HFFc6 (cell line): ENCODE measurements around the gene USP32. TPM values are rescaled to one million over a fixed set of nuclear protein-coding genes. Genes with fewer than 3 reads are reported as not detected.
A peak's percentile ranks its signal among the peaks of the same experiment; 100 is the strongest.

Source experiments
- DNase-seq: peaks from one replicate; pipeline ENCODE4 v3.0.0-alpha.2; 2018
- H3K27ac Mint-ChIP-seq: 2 replicates; pipeline ENCODE4 v1.8.0; 2020; ENCODE audit warnings: mild to moderate bottlenecking, mixed read lengths
- H3K27me3 Mint-ChIP-seq: 2 replicates; pipeline ENCODE4 v1.8.0; 2021; ENCODE audit warnings: mild to moderate bottlenecking, moderate library complexity, mixed read lengths; ENCODE audit not compliant: insufficient read depth
- H3K36me3 Mint-ChIP-seq: 2 replicates; pipeline ENCODE4 v1.8.0; 2021; ENCODE audit warnings: low read depth, mixed read lengths
- H3K4me1 Mint-ChIP-seq: 2 replicates; pipeline ENCODE4 v1.8.0; 2020; ENCODE audit warnings: low read depth, mixed read lengths
- H3K4me3 Mint-ChIP-seq: 2 replicates; pipeline ENCODE4 v1.8.0; 2020; ENCODE audit warnings: mild to moderate bottlenecking, moderate library complexity, mixed read lengths
- H3K9me3 Mint-ChIP-seq: 2 replicates; pipeline ENCODE4 v1.8.0; 2020; ENCODE audit warnings: mild to moderate bottlenecking, mixed read lengths
- total RNA-seq, 6 experiments: library from RNA; stranded (reverse); fragmentation: NEBNext Ultra II Directional; extraction: Animal tissue kit (Norgen Biotek cat#: 25700); gene quantifications; 2 replicates in 1 of 6; 3 replicates in 5 of 6; pipeline ENCODE4 v1.2.3, GENCODE V29; 2021
- TF ChIP-seq, protein P1 (sequence below): fragments of 200-600 bp; sonication (generic); IDR thresholded peaks from 2 replicates; pipeline ENCODE4 v1.5.0; 2021; ENCODE audit warnings: antibody characterized with exemption, mild to moderate bottlenecking

Gene USP32
- total RNA-seq, 6 experiments from 2014 or later: 46.7 to 57.3 (median 51.7) TPM

DNA sequence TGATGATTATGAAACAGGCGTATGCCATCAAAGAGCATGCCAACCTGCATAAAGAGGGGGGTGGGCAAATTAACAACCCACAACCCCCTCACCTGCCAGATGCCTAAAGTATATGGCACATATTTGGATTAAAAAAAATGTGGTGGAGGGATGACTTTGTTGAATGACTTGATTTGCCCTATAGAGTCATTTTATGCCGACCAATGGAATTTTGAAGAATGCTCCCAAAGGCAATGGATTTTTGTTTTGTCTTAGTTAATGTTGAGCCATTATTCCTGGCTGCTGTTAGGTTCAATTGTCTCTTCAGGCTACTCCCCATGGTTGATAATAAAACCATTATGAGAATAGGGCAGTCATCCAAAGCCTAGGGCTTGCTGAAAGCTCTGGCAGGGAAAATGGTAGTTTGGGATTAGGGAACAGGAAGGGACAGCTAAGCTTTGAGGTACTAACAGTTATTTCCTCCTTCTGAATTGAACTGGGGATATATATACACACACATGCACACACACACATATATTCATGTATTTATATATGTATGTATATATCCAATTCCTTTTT, 24.5 kb upstream of the USP32 start:
- peaks cover 6% of the 10 kb centered on the region for H3K4me1 Mint-ChIP-seq
- TF ChIP-seq, protein P1, sequence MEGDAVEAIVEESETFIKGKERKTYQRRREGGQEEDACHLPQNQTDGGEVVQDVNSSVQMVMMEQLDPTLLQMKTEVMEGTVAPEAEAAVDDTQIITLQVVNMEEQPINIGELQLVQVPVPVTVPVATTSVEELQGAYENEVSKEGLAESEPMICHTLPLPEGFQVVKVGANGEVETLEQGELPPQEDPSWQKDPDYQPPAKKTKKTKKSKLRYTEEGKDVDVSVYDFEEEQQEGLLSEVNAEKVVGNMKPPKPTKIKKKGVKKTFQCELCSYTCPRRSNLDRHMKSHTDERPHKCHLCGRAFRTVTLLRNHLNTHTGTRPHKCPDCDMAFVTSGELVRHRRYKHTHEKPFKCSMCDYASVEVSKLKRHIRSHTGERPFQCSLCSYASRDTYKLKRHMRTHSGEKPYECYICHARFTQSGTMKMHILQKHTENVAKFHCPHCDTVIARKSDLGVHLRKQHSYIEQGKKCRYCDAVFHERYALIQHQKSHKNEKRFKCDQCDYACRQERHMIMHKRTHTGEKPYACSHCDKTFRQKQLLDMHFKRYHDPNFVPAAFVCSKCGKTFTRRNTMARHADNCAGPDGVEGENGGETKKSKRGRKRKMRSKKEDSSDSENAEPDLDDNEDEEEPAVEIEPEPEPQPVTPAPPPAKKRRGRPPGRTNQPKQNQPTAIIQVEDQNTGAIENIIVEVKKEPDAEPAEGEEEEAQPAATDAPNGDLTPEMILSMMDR: no peak
- no peaks in the 10 kb centered on the region for H3K9me3 Mint-ChIP-seq
- H3K27ac Mint-ChIP-seq: no peak overlapping the region
- no peak overlapping the region for H3K4me3 Mint-ChIP-seq
- peaks cover 5% of the 10 kb centered on the region for H3K27me3 Mint-ChIP-seq
- H3K36me3 Mint-ChIP-seq: no peaks in the 10 kb centered on the region
- no peak for DNase-seq

DNA sequence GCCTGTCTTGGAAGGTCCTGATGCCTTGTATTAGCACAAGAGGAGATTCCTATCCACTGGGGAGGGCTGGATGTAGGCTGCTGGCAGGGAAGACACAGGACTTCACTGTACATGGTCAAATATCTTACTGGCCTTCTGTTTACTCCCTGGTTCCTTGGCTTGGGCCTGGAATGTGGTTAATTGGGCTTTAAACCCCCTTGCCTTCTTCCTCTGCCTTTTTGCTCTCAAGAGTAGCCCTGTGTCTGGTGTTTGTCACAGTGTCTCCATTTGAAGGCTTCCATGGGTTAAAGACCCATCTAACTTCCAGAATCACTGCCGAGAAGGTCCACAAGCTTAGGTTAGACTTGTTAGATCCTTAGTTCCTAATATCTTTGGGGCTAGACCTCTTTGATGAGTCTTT, 23.2 kb upstream of the USP32 start:
- Mint-ChIP-seq H3K36me3 (no peaks in the 10 kb centered on the region), H3K27ac (no peak overlapping the region), H3K4me1 (no peaks in the 10 kb centered on the region), H3K27me3 (peaks cover 5% of the 10 kb centered on the region), H3K4me3 (no peak overlapping the region), H3K9me3 (peaks cover 2% of the 10 kb centered on the region; the same call in 1 of the 2 replicates)
- DNase-seq: no peak
- TF ChIP-seq, protein P1: no peak

- DNase-seq: no peak
- no peak overlapping the region for H3K4me3 Mint-ChIP-seq
- H3K9me3 Mint-ChIP-seq: peaks cover 3% of the 10 kb centered on the region; the same call in 1 of the 2 replicates
- no peak overlapping the region for H3K27ac Mint-ChIP-seq
- TF ChIP-seq, protein P1: no peak
- H3K27me3 Mint-ChIP-seq: peaks cover 3% of the 10 kb centered on the region; the same call in 1 of the 2 replicates
- no peaks in the 10 kb centered on the region for H3K4me1 Mint-ChIP-seq
- H3K36me3 Mint-ChIP-seq: no peaks in the 10 kb centered on the region
These were observed 20.8 kb upstream of the USP32 start for GRCh38 chr17:60412701-60413100.

- TF ChIP-seq, protein P1: no peak
- peaks cover 9% of the 10 kb centered on the region for H3K4me1 Mint-ChIP-seq
- no peaks in the 10 kb centered on the region; the same call in 1 of the 2 replicates for H3K27me3 Mint-ChIP-seq
- DNase-seq: no peak
- H3K9me3 Mint-ChIP-seq: peaks cover 3% of the 10 kb centered on the region; the same call in 1 of the 2 replicates
- no peaks in the 10 kb centered on the region for H3K36me3 Mint-ChIP-seq
- H3K4me3 Mint-ChIP-seq: no peak overlapping the region
- H3K27ac Mint-ChIP-seq: no peak overlapping the region
These were observed 18.1 kb upstream of the USP32 start for GRCh38 chr17:60410001-60410400.

DNA sequence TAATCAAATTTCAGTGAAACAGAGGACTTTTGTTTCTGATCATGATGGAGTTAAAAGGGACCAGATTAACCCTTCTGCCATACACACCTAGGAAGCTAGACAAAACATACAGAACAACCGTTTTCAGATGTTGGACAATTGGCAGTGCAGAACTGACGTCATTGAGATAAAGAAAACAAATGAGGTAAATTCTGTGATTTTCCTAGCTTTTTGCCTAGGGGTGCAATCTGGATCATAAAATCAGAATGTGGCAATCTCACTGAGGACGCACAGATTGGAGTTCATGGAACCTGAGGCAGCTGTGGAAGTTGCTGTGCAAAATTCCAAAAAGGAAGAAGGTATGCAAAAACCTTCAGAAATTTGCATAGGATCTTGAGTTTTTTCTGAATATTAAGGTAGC, 15.0 kb upstream of the USP32 start:
- peaks cover 3% of the 10 kb centered on the region; the same call in 1 of the 2 replicates for H3K9me3 Mint-ChIP-seq
- peak; percentile 1 for DNase-seq
- no peak overlapping the region for H3K4me3 Mint-ChIP-seq
- H3K27ac Mint-ChIP-seq: no peak overlapping the region
- TF ChIP-seq, protein P1: no peak
- no peaks in the 10 kb centered on the region for H3K36me3 Mint-ChIP-seq
- H3K27me3 Mint-ChIP-seq: no peaks in the 10 kb centered on the region; the same call in 1 of the 2 replicates
- H3K4me1 Mint-ChIP-seq: peaks cover 9% of the 10 kb centered on the region
